HG03108 (cell line): ENCODE results near the gene TOMM20L.

ENCODE experiments used
- ATAC-seq: cut with Tn5 transposase; IDR thresholded peaks from one replicate; pipeline ENCODE4 v1.9.1; 2021; ENCODE audit warnings: moderate library complexity; ENCODE audit not compliant: unreplicated experiment

TOMM20L gene

DNA sequence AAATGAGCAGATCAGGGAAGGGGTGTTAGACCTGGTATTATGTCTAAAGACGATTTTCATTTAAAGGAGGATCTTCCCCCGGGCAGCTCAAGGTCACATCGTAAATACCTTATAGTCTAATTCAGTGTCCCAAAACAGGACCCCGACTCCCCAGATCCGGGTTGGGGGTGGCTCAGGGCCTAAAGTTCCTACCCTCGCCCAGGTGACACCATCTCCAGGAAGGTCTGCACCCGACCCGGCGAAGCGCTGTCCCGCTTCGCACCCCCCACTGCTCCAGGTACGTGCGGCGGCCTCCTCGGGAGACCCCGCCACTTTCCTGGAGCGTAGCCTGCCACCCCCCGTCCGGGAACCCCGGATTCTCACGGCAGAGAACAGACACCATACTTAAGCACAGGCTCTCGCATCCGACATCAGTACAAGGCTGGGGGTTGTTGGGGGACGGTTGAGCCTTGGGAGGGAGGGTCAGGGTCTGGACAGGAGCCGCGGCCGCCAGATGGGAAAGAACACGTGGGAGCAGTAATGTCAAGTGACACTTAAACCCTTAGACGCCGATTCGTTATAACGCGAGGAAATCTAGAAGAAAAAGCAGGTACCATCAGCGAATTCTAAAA lies 31.0 kb downstream of the TOMM20L start:
- peak; percentile 31 for ATAC-seq

DNA sequence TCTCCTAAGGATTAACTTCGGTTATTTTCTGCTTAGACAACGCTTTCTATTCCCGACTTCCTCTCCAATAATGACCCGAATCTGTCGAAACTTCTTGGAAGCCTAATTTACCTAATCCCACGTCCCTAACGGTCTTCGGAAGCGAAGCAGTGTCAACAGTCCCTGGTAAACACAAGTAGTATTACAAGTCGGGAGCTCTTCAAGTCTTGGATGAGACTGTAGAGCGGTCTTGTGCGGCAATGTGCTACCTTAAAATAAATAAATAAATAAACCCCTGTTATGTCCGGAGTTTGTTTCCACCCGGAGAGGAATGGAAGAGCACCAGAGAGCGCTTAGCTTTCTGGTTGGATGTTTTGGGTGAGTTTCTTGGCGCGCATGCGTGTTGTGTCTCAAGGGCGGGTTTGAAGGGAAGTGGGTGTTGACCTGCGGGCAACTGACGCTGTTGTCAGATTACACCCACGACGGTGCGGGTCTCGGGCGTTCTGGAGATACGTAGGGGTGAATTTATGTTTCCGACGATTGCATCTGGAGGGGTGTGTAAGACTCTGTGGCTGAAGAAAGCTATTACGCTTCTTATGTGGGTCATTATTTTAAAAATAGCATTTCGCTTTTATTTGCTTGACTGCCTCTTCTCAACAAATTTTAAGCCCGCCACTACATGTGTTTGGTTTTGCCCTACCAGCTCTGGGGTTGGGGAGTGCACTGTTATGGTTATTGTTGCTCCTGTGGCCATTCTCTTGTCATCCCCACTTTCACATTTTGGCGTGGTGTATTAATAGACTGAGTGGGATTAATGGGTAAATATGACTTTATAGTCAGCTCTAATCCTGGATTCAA lies 31.8 kb downstream of the TOMM20L start, which contains the start of the genes KIAA0586 and TIMM9:
Gene KIAA0586, plus strand, starts transcription at position 439 of the 837 bp plus-strand sequence. CDS start 546 bp downstream, outside the sequence.
Gene TIMM9, minus strand, starts transcription at position 251 of the 837 bp plus-strand sequence. CDS start 15,586 bp downstream, outside the sequence.
- peak; percentile 83 for ATAC-seq

DNA sequence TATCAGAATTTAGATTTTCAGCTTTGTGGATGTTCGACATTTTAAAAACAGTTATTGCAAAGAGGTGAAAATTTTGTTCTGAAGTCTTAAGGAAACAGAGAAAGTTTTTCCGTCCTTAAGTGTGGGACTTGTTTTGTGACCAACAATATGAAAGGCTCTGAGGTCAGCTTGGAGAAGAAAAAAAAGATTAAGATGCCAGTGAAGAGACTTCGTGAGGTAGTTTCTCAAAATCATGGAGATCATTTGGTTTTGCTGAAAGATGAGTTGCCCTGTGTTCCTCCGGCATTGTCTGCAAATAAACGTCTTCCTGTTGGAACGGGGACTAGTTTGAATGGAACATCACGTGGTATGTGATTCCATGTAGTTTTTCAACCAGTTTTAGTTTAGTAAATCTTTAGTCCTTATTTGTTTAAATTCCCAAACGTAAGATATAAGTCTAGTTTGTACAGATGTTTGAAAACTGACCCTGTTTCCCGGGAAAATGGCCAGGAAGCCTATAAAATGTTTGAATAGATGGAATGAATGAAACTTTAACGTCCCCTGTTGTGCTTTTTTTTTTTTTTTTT lies 32.5 kb downstream of the TOMM20L start:
- ATAC-seq, result no peak

DNA sequence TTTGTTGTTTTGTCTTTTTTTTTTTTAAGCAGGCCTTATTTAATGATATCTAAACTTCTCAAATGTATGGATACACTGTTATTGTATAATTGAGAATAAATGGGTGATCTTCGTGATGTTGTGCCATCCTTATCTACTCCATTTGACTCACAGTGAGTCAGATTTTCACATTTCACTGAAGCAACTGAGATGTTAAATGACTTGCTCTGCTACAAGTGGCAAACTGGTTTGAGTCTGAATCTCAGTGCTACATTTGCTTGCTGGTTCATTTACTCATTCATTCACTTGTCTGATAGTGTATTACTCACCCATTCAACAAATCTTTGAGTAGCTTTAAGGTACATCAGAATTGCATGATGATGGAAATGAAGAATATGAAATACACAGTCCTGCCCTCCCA lies 34.4 kb downstream of the TOMM20L start:
- ATAC-seq, result no peak

DNA sequence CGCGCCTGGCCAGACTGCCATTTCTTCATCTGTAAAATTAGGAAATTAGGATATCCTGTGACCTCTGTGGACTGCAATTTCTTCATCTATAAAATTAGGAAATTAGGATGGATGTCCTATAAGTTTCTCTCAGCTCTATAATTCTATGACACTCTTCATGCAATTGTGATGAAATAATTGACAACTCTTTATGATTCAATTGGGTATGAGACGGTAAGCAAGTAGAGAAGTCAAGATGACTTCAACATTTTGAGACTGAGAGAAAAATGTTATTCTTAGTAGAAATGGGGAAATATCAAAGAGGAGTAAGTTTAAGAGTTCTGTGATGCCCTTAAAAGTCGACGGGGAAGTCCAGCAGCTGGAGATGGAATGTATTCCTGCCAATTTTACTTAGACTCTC lies 43.7 kb downstream of the TOMM20L start:
- ATAC-seq, result no peak

DNA sequence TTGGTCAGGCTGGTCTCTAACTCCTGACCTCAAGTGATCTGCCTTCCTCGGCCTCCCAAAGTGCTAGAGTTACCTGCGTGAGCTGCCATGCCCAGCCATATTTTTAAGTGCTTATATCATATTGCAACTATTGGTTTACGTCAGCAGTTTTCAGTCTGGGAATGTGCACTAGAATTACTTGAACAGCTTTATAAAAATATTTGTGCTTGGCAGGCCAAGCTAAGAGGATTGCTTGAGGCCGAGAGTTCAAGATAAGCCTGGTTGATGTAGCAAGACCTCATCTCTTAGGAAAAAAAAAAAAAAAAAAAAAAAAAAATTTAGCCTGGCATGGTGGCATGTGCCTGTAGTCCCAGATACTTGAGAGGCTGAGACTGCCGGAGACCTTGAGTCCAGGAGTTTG lies 48.9 kb downstream of the TOMM20L start:
- no peak for ATAC-seq

DNA sequence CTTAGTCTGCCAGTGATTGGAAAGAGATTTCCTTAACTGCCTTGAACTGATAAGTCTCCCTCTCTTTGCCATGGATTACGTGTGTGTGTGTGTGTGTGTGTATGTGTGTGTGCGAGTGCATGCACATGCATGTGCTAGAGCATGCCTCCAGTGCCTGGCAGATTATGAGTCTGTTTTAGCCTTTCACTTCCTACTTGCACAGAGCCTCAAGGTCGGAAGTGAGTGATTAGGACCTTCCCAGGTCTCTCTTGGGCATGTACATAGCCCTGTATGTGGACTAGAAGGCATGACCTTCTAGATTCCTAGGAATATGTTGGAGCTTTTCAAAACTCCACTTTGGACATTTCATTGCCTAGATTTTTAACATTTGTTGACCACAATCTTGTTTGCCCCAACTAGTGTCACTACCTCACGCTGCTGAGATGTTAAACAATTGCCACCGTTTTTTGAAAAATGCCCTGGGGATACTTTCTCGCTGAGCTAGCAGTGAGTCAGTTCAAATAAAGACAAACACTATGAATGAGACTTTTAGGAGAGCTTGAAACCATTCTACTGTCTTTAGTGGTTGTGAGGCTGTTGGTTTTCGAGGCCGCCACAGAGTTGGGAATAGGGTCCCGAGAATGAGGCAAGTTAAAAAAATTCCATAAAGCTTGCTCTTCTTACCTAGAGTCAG lies 60.0 kb downstream of the TOMM20L start:
- ATAC-seq, result no peak
